Measurements from ENCODE around the gene KCNK7. TPM values are rescaled to one million over a fixed set of nuclear protein-coding genes. Genes with fewer than 3 reads are reported as not detected.

The KCNK7 gene
- total RNA-seq, 4 donors from 2014 or later = 0.26 to 5.8 TPM; not detected in 2

DNA sequence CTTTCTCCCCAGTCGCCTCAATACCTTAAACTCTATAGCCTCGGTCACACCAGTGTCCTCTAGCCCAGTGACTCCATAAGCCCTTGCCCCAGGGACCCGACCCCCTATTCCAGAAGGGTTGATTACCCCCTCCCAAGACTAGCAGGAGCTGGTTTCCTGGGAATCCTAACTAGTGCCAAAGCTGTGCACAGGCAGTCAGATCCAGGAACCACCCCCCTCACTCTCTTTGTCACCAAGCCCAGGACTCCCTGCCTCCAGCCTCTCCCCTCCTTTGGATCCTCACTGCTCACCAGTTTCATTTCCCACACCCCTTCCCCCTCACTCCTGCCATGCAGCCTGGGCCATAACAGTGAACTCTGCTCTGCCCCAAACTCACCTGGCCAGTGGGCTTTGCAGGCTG, 47.2 kb downstream of the KCNK7 start:
- intact Hi-C loops (cut with DNase I; ENCODE audit: low total_unique reads) = no loop called here
- Histone ChIP-seq H3K9me3 (no peaks in the 10 kb centered on the region), H3K27me3 (no peaks in the 10 kb centered on the region), H3K27ac (no peak overlapping the region), H3K4me3 (no peak overlapping the region), H3K4me1 (no peaks in the 10 kb centered on the region), H3K36me3 (no peaks in the 10 kb centered on the region)
- TF ChIP-seq CTCF (IDR thresholded peaks at IDR 0.05) (no peak), POLR2A (IDR thresholded peaks at IDR 0.05) (no peak)
- DNase-seq = no peak

- H3K27ac ChIP-seq = peak overlapping the region in 1 of 2 donors; percentile 63
- intact Hi-C loops (cut with DNase I; ENCODE audit: low total_unique reads) = no loop called here
Observed at GRCh38 chr11:65547446-65548125, 48.0 kb downstream of the KCNK7 start.

GRCh38 chr11:65546217-65546958, 49.2 kb downstream of the KCNK7 start:
- Histone ChIP-seq H3K36me3 (no peaks in the 10 kb centered on the region), H3K4me3 (no peak overlapping the region)
- intact Hi-C loops (cut with DNase I; ENCODE audit: low total_unique reads) = no loop called here

More at GRCh38 chr11:65547446-65548125, 48.0 kb downstream of the KCNK7 start:
- Histone ChIP-seq H3K9me3 (no peaks in the 10 kb centered on the region), H3K4me3 (no peak overlapping the region), H3K27me3 (no peaks in the 10 kb centered on the region), H3K4me1 (no peaks in the 10 kb centered on the region), H3K36me3 (no peaks in the 10 kb centered on the region)
- DNase-seq = no peak
- TF ChIP-seq CTCF (IDR thresholded peaks at IDR 0.05) = no peak
- TF ChIP-seq POLR2A (IDR thresholded peaks at IDR 0.05) = no peak

DNA sequence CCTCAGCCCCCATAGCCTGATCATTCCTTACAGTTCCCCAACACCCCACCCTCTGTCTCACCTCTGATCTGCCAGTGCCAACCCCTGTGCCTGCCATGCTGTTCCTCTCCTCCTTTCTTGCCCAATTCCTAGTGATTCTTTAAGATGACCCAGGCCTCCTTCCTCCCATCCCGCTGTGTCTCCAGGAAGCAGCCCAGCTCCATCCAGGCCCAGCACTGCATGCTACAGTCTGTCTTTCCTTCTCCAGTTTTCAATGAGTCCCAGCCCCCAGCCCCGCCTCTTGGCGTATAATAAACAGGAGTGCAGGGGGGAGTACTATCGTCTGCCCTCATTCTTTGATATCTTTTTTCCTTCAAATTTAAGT, 49.8 kb downstream of the KCNK7 start:
- Histone ChIP-seq H3K27ac (peak overlapping the region in 1 of 2 donors; percentile 63), H3K4me1 (peaks cover 7 to 10% of the 10 kb centered on the region in 2 donors), H3K4me3 (no peak overlapping the region), H3K9me3 (no peaks in the 10 kb centered on the region), H3K36me3 (no peaks in the 10 kb centered on the region), H3K27me3 (no peaks in the 10 kb centered on the region)
- intact Hi-C loops (cut with DNase I; ENCODE audit: low total_unique reads) = no loop called here
- DNase-seq = no peak
- no peak for TF ChIP-seq POLR2A (IDR thresholded peaks at IDR 0.05)
- TF ChIP-seq CTCF (IDR thresholded peaks at IDR 0.05) = no peak

More at GRCh38 chr11:65546217-65546958, 49.2 kb downstream of the KCNK7 start:
- Histone ChIP-seq H3K9me3 (no peaks in the 10 kb centered on the region), H3K27me3 (no peaks in the 10 kb centered on the region), H3K27ac (peak overlapping the region in 1 of 2 donors; percentile 63), H3K4me1 (peaks cover 3 to 6% of the 10 kb centered on the region in 2 donors)
- TF ChIP-seq POLR2A (IDR thresholded peaks at IDR 0.05) (no peak), CTCF (IDR thresholded peaks at IDR 0.05) (no peak)
- peak; percentile 72 for DNase-seq

Small RNA genes within 50 kb of the gene (microRNA-seq; reads per million reads assigned to microRNA genes)
- not detected for gene MIR4690 (ENCODE audit: borderline microRNAs expressed, borderline replicate concordance)

Small RNA genes within 50 kb of the gene (small RNA-seq; reads per million reads assigned to genes)
- not detected for gene AP001362.1
- gene MIR4690 = not detected

Other genes starting within 250 kb of the KCNK7 start
- under 1 TPM in 2 of 4 donors, not detected in 2; under 0.01 to 0.35 TPM for gene TIGD3, start 241.0 kb downstream of the KCNK7 start, total RNA-seq
- gene SLC25A45, start 213.2 kb downstream of the KCNK7 start, total RNA-seq = 1 to 10 TPM in 2 of 4 donors, under 1 TPM in 1, not detected in 1; 0.29 to 5.9 (median 5.3) TPM
- 100 to 1,000 TPM in 1 of 4 donors, 10 to 100 TPM in 3; 15.9 to 160 (median 41.5) TPM for gene FRMD8, start 209.2 kb downstream of the KCNK7 start, total RNA-seq
- gene NEAT1, start 173.0 kb downstream of the KCNK7 start, total RNA-seq = 100 to 1,000 TPM in 3 of 4 donors, 10 to 100 TPM in 1; 33.6 to 932 (median 120) TPM
- over 10,000 TPM in 3 of 4 donors, 1,000 to 10,000 TPM in 1; 6,732 to 19,335 (median 13,886) TPM for gene MALAT1, start 96.8 kb downstream of the KCNK7 start, total RNA-seq
- 100 to 1,000 TPM in 1 of 4 donors, 10 to 100 TPM in 3; 28.8 to 101 (median 70.1) TPM for gene SCYL1, start 70.7 kb downstream of the KCNK7 start, total RNA-seq
- gene LTBP3, start 37.4 kb downstream of the KCNK7 start, total RNA-seq = 100 to 1,000 TPM; 131 to 240 (median 217) TPM
- gene ZNRD2, start 25.3 kb downstream of the KCNK7 start, total RNA-seq = 10 to 100 TPM; 12.3 to 42.6 (median 31.6) TPM
- gene FAM89B, start 23.3 kb downstream of the KCNK7 start, total RNA-seq = 10 to 100 TPM; 13.9 to 83.0 (median 40.8) TPM
- 100 to 1,000 TPM in 1 of 4 donors, 10 to 100 TPM in 3; 44.2 to 159 (median 69.5) TPM for gene EHBP1L1, start 19.7 kb downstream of the KCNK7 start, total RNA-seq
- gene MAP3K11, start 18.4 kb upstream of the KCNK7 start, total RNA-seq = 100 to 1,000 TPM in 1 of 4 donors, 10 to 100 TPM in 3; 22.1 to 139 (median 51.8) TPM
- 10 to 100 TPM in 3 of 4 donors, 1 to 10 TPM in 1; 6.8 to 47.4 (median 24.6) TPM for gene PCNX3, start 20.0 kb upstream of the KCNK7 start, total RNA-seq
- 10 to 100 TPM; 11.2 to 60.1 (median 27.0) TPM for gene SIPA1, start 42.3 kb upstream of the KCNK7 start, total RNA-seq
- 10 to 100 TPM in 3 of 4 donors, 1 to 10 TPM in 1; 6.7 to 97.1 (median 36.5) TPM for gene RELA, start 67.1 kb upstream of the KCNK7 start, total RNA-seq
- 100 to 1,000 TPM in 2 of 4 donors, 10 to 100 TPM in 2; 37.1 to 113 (median 81.5) TPM for gene KAT5, start 116.5 kb upstream of the KCNK7 start, total RNA-seq
- 100 to 1,000 TPM in 1 of 4 donors, 10 to 100 TPM in 3; 35.2 to 107 (median 65.4) TPM for gene RNASEH2C, start 125.0 kb upstream of the KCNK7 start, total RNA-seq
- 10 to 100 TPM in 1 of 4 donors, 1 to 10 TPM in 3; 2.4 to 17.1 (median 5.7) TPM for gene AP5B1, start 185.2 kb upstream of the KCNK7 start, total RNA-seq
- gene OVOL1, start 191.3 kb upstream of the KCNK7 start, total RNA-seq = 1 to 10 TPM in 1 of 4 donors, not detected in 3; 1.0 TPM
- gene SNX32, start 238.2 kb upstream of the KCNK7 start, total RNA-seq = 1 to 10 TPM in 1 of 4 donors, under 1 TPM in 1, not detected in 2; 0.58 to 2.6 TPM

Measured in uterus (tissue), 4 donors.